OCI-LY1 (cell line): ENCODE results near the gene CASZ1.

ENCODE experiments used
- H2AFZ ChIP-seq: fragments of 200-600 bp; sonication (generic), shearing (Covaris generic); 2 replicates; pipeline ENCODE4 v1.6.0; 2014; ENCODE audit warnings: antibody characterized with exemption, mild to moderate bottlenecking, low read length
- H3F3A ChIP-seq: fragments of 200-600 bp; sonication (generic), shearing (Covaris generic); 2 replicates; pipeline ENCODE4 v1.6.0; 2014; ENCODE audit warnings: mild to moderate bottlenecking, antibody characterized with exemption, low read length, moderate library complexity; ENCODE audit not compliant: insufficient read depth
- H3K27ac ChIP-seq: fragments of 200-600 bp; sonication (generic); 2 replicates; pipeline ENCODE4 v1.5.1; 2014; ENCODE audit warnings: low read length, mixed run types, mild to moderate bottlenecking, low read depth; ENCODE audit not compliant: poor library complexity, severe bottlenecking
- H3K27me3 ChIP-seq: fragments of 200-600 bp; sonication (generic); 2 replicates; pipeline ENCODE4 v1.6.0; 2014; ENCODE audit warnings: antibody characterized with exemption, mild to moderate bottlenecking, low read length, moderate library complexity; ENCODE audit not compliant: insufficient read depth
- H3K36me3 ChIP-seq: fragments of 200-600 bp; sonication (generic); 2 replicates; pipeline ENCODE4 v1.6.1; 2014; ENCODE audit warnings: mild to moderate bottlenecking, antibody characterized with exemption, low read length, moderate library complexity, mixed read lengths; ENCODE audit not compliant: insufficient read depth
- H3K4me1 ChIP-seq: fragments of 200-600 bp; sonication (generic); 2 replicates; pipeline ENCODE4 v1.5.1; 2014; ENCODE audit warnings: mild to moderate bottlenecking, low read length, moderate library complexity; ENCODE audit not compliant: insufficient read depth, severe bottlenecking
- H3K4me2 ChIP-seq: fragments of 200-600 bp; sonication (generic), shearing (Covaris generic); 2 replicates; pipeline ENCODE4 v1.6.1; 2014; ENCODE audit warnings: low read length
- H3K4me3 ChIP-seq: fragments of 200-600 bp; sonication (generic); 2 replicates; pipeline ENCODE4 v1.5.1; 2014; ENCODE audit warnings: low read length, low read depth, mild to moderate bottlenecking, mixed read lengths; ENCODE audit not compliant: poor library complexity, severe bottlenecking
- H3K79me2 ChIP-seq: fragments of 200-600 bp; shearing (Covaris generic); 2 replicates; pipeline ENCODE4 v1.6.1; 2016; ENCODE audit warnings: mixed run types, low read length, mixed read lengths; ENCODE audit not compliant: insufficient read depth
- H3K9ac ChIP-seq: fragments of 200-600 bp; sonication (generic), shearing (Covaris generic); 2 replicates; pipeline ENCODE4 v1.6.1; 2014; ENCODE audit warnings: mild to moderate bottlenecking, low read length, mixed read lengths
- H3K9me2 ChIP-seq: fragments of 200-600 bp; sonication (generic), shearing (Covaris generic); 2 replicates; pipeline ENCODE4 v1.6.1; 2014; ENCODE audit warnings: low read depth, mild to moderate bottlenecking, low read length, mixed read lengths
- H3K9me3 ChIP-seq: fragments of 200-600 bp; shearing (Covaris generic); 2 replicates; pipeline ENCODE4 v1.6.1; 2014; ENCODE audit warnings: low read length, mixed read lengths
- H4K20me1 ChIP-seq: fragments of 200-600 bp; sonication (generic), shearing (Covaris generic); 2 replicates; pipeline ENCODE4 v1.6.0; 2016; ENCODE audit warnings: mild to moderate bottlenecking, low read length; ENCODE audit not compliant: insufficient read depth
- EZH2 ChIP-seq: fragments of 200-600 bp; sonication (generic), shearing (Covaris generic); IDR thresholded peaks from 2 replicates; pipeline ENCODE4 v1.8.0; 2017; ENCODE audit warnings: borderline replicate concordance, mixed run types, mild to moderate bottlenecking, antibody characterized with exemption, low read length, moderate library complexity, mixed read lengths
- TF ChIP-seq, protein P1 (sequence below): fragments of 200-600 bp; sonication (generic), shearing (Covaris generic); IDR thresholded peaks from 2 replicates; pipeline ENCODE4 v1.5.1; 2017; ENCODE audit warnings: mild to moderate bottlenecking, antibody characterized with exemption, low read length, moderate library complexity, mixed read lengths

Gene CASZ1

DNA sequence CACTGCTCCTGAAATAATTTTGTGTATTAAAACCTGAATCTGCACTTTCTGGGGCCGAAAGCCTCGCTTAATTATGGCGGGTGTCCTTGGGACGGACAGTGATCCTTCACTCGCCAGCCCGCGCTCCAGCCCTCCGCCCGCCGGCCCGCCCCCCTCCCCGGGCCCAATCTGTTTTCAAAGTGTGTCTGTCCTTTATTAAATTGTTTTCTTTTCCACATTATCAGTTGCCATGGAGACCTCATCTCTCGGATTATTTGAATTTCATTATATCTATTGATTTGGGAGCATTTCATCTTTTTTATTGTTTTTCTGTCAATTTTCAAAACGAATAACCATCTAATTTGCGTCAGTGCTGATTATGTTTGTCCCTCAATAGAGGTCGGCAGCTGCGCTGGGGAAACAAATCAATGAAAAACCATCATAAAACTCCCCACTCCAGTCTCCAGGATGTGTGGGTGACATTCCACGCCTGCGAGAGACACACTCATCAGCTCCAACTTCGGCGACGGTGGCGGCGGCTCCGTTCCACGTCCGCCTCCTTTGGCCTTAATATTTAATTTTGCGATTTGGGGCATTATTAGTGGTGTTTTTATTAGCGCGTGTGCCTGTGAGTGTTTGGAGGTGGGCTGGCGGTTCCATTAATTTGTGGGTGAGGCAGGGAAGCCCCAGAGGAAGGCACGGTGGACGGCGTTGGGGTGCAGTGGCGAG, 123.9 kb downstream of the CASZ1 start:
- Histone ChIP-seq H3K9me2 (no peaks in the 10 kb centered on the region), H3K9me3 (no peaks in the 10 kb centered on the region), H3K4me3 (no peak overlapping the region), H3K27ac (no peak overlapping the region), H3K4me2 (no peak overlapping the region), H3K4me1 (no peaks in the 10 kb centered on the region), H4K20me1 (no peaks in the 10 kb centered on the region), H3K27me3 (0 out of 2 replicates have a peak, but pooled peaks cover 6% of the 10 kb centered on the region), H3K9ac (no peak overlapping the region), H3K79me2 (no peaks in the 10 kb centered on the region), H3F3A (no peaks in the 10 kb centered on the region), H3K36me3 (no peaks in the 10 kb centered on the region), H2AFZ (no peak overlapping the region)
- TF ChIP-seq, protein P1, sequence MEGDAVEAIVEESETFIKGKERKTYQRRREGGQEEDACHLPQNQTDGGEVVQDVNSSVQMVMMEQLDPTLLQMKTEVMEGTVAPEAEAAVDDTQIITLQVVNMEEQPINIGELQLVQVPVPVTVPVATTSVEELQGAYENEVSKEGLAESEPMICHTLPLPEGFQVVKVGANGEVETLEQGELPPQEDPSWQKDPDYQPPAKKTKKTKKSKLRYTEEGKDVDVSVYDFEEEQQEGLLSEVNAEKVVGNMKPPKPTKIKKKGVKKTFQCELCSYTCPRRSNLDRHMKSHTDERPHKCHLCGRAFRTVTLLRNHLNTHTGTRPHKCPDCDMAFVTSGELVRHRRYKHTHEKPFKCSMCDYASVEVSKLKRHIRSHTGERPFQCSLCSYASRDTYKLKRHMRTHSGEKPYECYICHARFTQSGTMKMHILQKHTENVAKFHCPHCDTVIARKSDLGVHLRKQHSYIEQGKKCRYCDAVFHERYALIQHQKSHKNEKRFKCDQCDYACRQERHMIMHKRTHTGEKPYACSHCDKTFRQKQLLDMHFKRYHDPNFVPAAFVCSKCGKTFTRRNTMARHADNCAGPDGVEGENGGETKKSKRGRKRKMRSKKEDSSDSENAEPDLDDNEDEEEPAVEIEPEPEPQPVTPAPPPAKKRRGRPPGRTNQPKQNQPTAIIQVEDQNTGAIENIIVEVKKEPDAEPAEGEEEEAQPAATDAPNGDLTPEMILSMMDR: no peak
- TF ChIP-seq EZH2: no peak

DNA sequence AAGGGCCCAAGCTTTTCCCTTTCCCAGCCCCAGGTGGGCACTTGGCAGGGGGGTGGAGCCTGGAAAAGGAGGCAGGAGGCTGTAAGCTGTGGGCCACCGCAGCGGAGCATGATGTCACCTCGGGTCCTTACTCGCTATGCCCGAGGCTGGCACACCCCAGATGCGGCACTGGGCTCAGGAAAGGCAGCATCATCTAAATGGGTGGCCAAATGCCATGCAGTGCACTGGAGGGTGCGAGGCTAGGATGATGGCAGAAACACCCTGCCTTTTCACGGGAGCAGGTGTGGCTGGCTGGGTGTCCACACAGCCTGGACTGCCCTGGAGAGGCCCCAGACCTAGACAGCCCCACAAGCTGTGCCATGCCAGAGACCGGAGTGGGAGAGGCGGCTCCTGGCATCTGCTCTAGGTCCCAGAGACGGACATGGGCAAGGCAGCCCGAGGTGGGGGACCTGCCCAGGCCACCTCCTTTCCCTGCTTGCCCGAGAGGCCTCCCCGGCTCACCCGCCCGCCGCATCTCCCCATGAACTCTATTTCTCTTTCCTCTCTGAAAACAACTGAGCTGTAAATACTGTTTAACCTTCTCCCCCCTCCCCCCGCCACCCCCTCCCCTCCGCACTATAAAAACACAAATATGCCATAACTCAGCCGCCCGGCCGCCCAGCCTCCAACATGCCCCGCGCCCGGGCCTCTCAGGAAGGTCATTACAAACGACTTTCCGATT, 124.7 kb downstream of the CASZ1 start:
- H3F3A ChIP-seq: no peaks in the 10 kb centered on the region
- H3K27me3 ChIP-seq: 0 out of 2 replicates have a peak, but pooled peaks cover 6% of the 10 kb centered on the region
- H3K9me2 ChIP-seq: no peaks in the 10 kb centered on the region
- no peaks in the 10 kb centered on the region for H3K9me3 ChIP-seq
- H3K27ac ChIP-seq: no peak overlapping the region
- H3K79me2 ChIP-seq: no peaks in the 10 kb centered on the region
- H3K4me2 ChIP-seq: no peak overlapping the region
- H4K20me1 ChIP-seq: no peaks in the 10 kb centered on the region
- TF ChIP-seq, protein P1: no peak
- no peak for TF ChIP-seq EZH2
- no peak overlapping the region for H3K4me3 ChIP-seq
- H3K36me3 ChIP-seq: no peaks in the 10 kb centered on the region
- H3K4me1 ChIP-seq: no peaks in the 10 kb centered on the region
- H3K9ac ChIP-seq: no peak overlapping the region
- no peak overlapping the region for H2AFZ ChIP-seq

DNA sequence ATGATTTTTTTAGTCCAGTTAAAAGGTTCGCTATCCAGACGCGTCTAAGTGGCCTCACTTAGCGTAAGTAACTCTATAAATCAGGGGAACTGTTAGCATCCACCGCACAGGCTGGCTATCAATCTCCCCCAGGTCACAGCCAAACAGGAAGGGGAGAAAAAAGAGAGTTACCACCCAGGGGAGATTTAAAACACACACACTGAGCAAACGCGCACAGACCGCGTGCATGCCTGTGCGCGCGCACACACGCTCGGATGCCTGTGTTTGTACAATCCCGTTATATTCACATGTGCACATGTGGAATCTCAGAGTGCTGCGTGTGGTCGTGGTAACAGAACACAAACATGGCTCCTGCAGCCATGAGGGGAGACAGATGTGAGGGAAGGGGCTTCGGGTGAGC, 125.4 kb downstream of the CASZ1 start:
- Histone ChIP-seq H3K27ac (no peak overlapping the region), H3K36me3 (no peaks in the 10 kb centered on the region), H3K9me3 (no peaks in the 10 kb centered on the region), H3K9me2 (no peaks in the 10 kb centered on the region), H3K4me2 (no peak overlapping the region), H3K4me1 (no peaks in the 10 kb centered on the region), H3K27me3 (0 out of 2 replicates have a peak, but pooled peaks cover 6% of the 10 kb centered on the region), H3K4me3 (no peak overlapping the region), H4K20me1 (no peaks in the 10 kb centered on the region), H2AFZ (no peak overlapping the region), H3K9ac (no peak overlapping the region), H3F3A (no peaks in the 10 kb centered on the region), H3K79me2 (no peaks in the 10 kb centered on the region)
- TF ChIP-seq, protein P1: no peak
- TF ChIP-seq EZH2: no peak
